ENCODE measurements around the gene SDR42E1. TPM values are rescaled to one million over a fixed set of nuclear protein-coding genes. Genes with fewer than 3 reads are reported as not detected.

Gene SDR42E1
- total RNA-seq, 5 donors from 2014 or later (not counting 1 experiment from before 2014, with no cell fraction given), result 3.0 to 7.4 (median 5.0) TPM

DNA sequence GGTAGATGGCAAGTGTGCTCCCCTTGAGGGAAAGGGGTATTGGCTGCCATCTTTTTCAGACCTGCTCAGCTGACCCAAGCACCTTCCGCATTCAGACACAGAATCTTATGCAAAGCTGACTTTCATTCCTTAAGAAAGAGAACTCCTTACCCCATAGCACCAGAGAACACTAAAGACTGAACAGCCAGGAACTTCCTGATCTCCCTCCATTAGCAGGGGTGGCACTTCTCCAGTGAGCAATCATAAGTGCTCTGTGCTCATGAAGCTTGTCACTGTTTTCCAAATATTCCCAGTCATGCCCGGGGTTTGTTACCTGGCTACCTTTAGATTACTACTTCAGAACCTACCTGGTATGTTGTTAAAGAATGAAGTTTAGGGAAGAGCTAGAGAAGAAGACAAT is 35.7 kb upstream of the SDR42E1 start:
- H3K9me3 ChIP-seq, result no peaks in the 10 kb centered on the region
- POLR2A ChIA-PET, result no interaction called here
- no peaks in the 10 kb centered on the region for H3K36me3 ChIP-seq (ENCODE audit: control insufficient read depth in 2 of 2, extremely low read depth in 1 of 2, insufficient read depth in 1 of 2, low read length in 1 of 2)
- H3K27ac ChIP-seq (ENCODE audit: low read length), result no peak overlapping the region
- no peaks in the 10 kb centered on the region for H3K36me3 Mint-ChIP-seq
- no CpG with 5 or more reads among the region's 2 CpGs for WGBS (ENCODE audit: insufficient coverage)
- H3K27ac Mint-ChIP-seq, result no peak overlapping the region
- H3K4me3 Mint-ChIP-seq, result no peak overlapping the region
- DNase-seq, result no peak
- ATAC-seq (replicated peaks in 1 of 4), result no peak
- no peaks in the 10 kb centered on the region for H3K4me1 ChIP-seq (ENCODE audit: control insufficient read depth in 1 of 2, extremely low read depth in 1 of 2, insufficient read depth in 2 of 2, low read length in 2 of 2)
- H3K4me3 ChIP-seq (ENCODE audit: control insufficient read depth in 1 of 2, extremely low read depth in 1 of 2, low read length in 1 of 2), result no peak overlapping the region
- H3K4me1 Mint-ChIP-seq, result no peaks in the 10 kb centered on the region
- H3K9me3 Mint-ChIP-seq, result no peaks in the 10 kb centered on the region
- peaks cover 5 to 6% of the 10 kb centered on the region in 2 donors for H3K27me3 Mint-ChIP-seq
- CTCF ChIA-PET, result no interaction called here
- peaks cover 0 to 7% of the 10 kb centered on the region in 2 experiments for H3K27me3 ChIP-seq (replicated peaks in 1 of 2; ENCODE audit: control insufficient read depth in 2 of 2, extremely low read depth in 1 of 2, insufficient read depth in 2 of 2, low read length in 1 of 2)

DNA sequence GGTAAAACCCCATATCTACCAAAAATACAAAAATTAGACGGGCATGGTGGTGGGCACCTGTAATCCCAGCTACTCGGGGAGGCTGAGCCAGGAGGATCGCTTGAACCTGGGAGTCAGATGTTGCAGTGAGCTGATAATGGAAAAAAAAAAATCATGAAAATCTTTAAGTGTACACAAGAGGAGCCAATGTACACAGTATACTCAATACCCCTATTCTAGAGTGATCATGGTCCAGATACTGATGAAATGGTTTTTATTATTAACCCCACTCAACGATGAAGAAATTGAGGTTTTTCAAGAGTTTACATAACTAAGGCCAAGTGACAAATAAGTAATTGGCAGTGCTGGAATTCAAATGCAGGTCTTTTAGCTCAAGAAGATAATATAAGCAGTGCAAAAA is 35.3 kb upstream of the SDR42E1 start:
- no peaks in the 10 kb centered on the region for H3K9me3 Mint-ChIP-seq
- H3K27me3 Mint-ChIP-seq, result peaks cover 5 to 6% of the 10 kb centered on the region in 2 donors
- POLR2A ChIA-PET, result no interaction called here
- Histone ChIP-seq H3K27ac (ENCODE audit: low read length) (no peak overlapping the region), H3K36me3 (ENCODE audit: control insufficient read depth in 2 of 2, extremely low read depth in 1 of 2, insufficient read depth in 1 of 2, low read length in 1 of 2) (no peaks in the 10 kb centered on the region), H3K4me1 (ENCODE audit: control insufficient read depth in 1 of 2, extremely low read depth in 1 of 2, insufficient read depth in 2 of 2, low read length in 2 of 2) (no peaks in the 10 kb centered on the region), H3K4me3 (ENCODE audit: control insufficient read depth in 1 of 2, extremely low read depth in 1 of 2, low read length in 1 of 2) (no peak overlapping the region), H3K9me3 (no peaks in the 10 kb centered on the region), H3K27me3 (replicated peaks in 1 of 2; ENCODE audit: control insufficient read depth in 2 of 2, extremely low read depth in 1 of 2, insufficient read depth in 2 of 2, low read length in 1 of 2) (peaks cover 0 to 7% of the 10 kb centered on the region in 2 experiments)
- no peak overlapping the region for H3K27ac Mint-ChIP-seq
- H3K4me3 Mint-ChIP-seq, result no peak overlapping the region
- H3K36me3 Mint-ChIP-seq, result no peaks in the 10 kb centered on the region
- H3K4me1 Mint-ChIP-seq, result no peaks in the 10 kb centered on the region
- DNase-seq (no peak), ATAC-seq (replicated peaks in 1 of 4) (no peak)
- WGBS (ENCODE audit: insufficient coverage), result no CpG with 5 or more reads among the region's 4 CpGs
- CTCF ChIA-PET, result no interaction called here

DNA sequence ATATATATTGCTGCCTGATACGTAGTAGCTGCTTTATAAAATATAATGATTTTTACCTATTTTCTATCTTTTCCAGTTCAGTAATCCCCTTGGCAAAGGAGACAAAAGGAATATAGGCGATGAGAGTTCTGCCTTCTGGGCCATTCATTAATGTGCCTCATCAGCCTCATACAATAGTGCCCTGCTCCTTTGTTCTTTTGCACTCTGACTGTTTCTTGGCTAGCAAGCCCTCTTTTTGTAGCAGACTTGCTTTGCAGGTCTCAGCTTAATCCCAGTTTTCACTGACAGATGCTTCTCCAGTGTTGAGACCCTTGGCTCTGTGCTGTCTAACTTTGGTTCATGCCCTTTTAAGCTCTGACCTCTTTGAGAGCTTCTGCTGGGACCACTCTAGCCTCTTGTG is 34.2 kb upstream of the SDR42E1 start:
- no peaks in the 10 kb centered on the region for H3K36me3 ChIP-seq (ENCODE audit: control insufficient read depth in 2 of 2, extremely low read depth in 1 of 2, insufficient read depth in 1 of 2, low read length in 1 of 2)
- peaks cover 0 to 7% of the 10 kb centered on the region in 2 experiments for H3K27me3 ChIP-seq (replicated peaks in 1 of 2; ENCODE audit: control insufficient read depth in 2 of 2, extremely low read depth in 1 of 2, insufficient read depth in 2 of 2, low read length in 1 of 2)
- Mint-ChIP-seq H3K4me1 (no peaks in the 10 kb centered on the region), H3K27ac (no peak overlapping the region), H3K27me3 (peaks cover 4 to 5% of the 10 kb centered on the region in 2 donors), H3K4me3 (no peak overlapping the region), H3K9me3 (no peaks in the 10 kb centered on the region), H3K36me3 (no peaks in the 10 kb centered on the region)
- 80% methylated on average over 1 of the region's 2 CpGs for WGBS (ENCODE audit: insufficient coverage)
- DNase-seq, result no peak
- no peaks in the 10 kb centered on the region for H3K4me1 ChIP-seq (ENCODE audit: control insufficient read depth in 1 of 2, extremely low read depth in 1 of 2, insufficient read depth in 2 of 2, low read length in 2 of 2)
- H3K4me3 ChIP-seq (ENCODE audit: control insufficient read depth in 1 of 2, extremely low read depth in 1 of 2, low read length in 1 of 2), result no peak overlapping the region
- POLR2A ChIA-PET, result no interaction called here
- no peak overlapping the region for H3K27ac ChIP-seq (ENCODE audit: low read length)
- CTCF ChIA-PET, result interaction anchor here in 1 of 2 donors (0.5 kb wide), 1 partner anchor 564 kb away, joined by 7 read pairs; no protein-coding TSS in a partner anchor
- ATAC-seq (replicated peaks in 1 of 4), result no peak
- H3K9me3 ChIP-seq, result no peaks in the 10 kb centered on the region

DNA sequence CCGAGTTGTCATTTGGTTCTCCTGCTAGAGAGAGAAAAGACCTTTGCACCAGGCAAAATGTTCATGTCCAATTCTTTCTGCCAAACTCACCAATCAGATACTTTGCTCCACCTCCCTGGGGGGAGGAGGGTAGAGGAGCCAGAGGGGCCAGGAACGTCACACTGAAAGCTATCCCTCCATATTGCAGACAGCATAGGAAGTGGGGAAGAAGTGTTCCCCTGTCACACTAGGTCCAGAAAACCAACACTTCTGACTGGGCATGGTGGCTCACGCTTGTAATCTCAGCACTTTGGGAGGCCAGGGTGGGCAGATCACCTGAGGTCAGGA is 33.3 kb upstream of the SDR42E1 start:
- POLR2A ChIA-PET, result no interaction called here
- no peak for DNase-seq
- H3K9me3 ChIP-seq, result no peaks in the 10 kb centered on the region
- H3K4me1 ChIP-seq (ENCODE audit: control insufficient read depth in 1 of 2, extremely low read depth in 1 of 2, insufficient read depth in 2 of 2, low read length in 2 of 2), result no peaks in the 10 kb centered on the region
- ATAC-seq (replicated peaks in 1 of 4), result no peak
- H3K36me3 ChIP-seq (ENCODE audit: control insufficient read depth in 2 of 2, extremely low read depth in 1 of 2, insufficient read depth in 1 of 2, low read length in 1 of 2), result no peaks in the 10 kb centered on the region
- Mint-ChIP-seq H3K9me3 (no peaks in the 10 kb centered on the region), H3K4me1 (no peaks in the 10 kb centered on the region), H3K27me3 (peaks cover 4 to 5% of the 10 kb centered on the region in 2 donors), H3K4me3 (no peak overlapping the region), H3K27ac (no peak overlapping the region), H3K36me3 (no peaks in the 10 kb centered on the region)
- WGBS (ENCODE audit: insufficient coverage), result no CpG with 5 or more reads among the region's 3 CpGs
- H3K4me3 ChIP-seq (ENCODE audit: control insufficient read depth in 1 of 2, extremely low read depth in 1 of 2, low read length in 1 of 2), result no peak overlapping the region
- CTCF ChIA-PET, result no interaction called here
- no peak overlapping the region for H3K27ac ChIP-seq (ENCODE audit: low read length)
- peaks cover 0 to 7% of the 10 kb centered on the region in 2 experiments for H3K27me3 ChIP-seq (replicated peaks in 1 of 2; ENCODE audit: control insufficient read depth in 2 of 2, extremely low read depth in 1 of 2, insufficient read depth in 2 of 2, low read length in 1 of 2)

DNA sequence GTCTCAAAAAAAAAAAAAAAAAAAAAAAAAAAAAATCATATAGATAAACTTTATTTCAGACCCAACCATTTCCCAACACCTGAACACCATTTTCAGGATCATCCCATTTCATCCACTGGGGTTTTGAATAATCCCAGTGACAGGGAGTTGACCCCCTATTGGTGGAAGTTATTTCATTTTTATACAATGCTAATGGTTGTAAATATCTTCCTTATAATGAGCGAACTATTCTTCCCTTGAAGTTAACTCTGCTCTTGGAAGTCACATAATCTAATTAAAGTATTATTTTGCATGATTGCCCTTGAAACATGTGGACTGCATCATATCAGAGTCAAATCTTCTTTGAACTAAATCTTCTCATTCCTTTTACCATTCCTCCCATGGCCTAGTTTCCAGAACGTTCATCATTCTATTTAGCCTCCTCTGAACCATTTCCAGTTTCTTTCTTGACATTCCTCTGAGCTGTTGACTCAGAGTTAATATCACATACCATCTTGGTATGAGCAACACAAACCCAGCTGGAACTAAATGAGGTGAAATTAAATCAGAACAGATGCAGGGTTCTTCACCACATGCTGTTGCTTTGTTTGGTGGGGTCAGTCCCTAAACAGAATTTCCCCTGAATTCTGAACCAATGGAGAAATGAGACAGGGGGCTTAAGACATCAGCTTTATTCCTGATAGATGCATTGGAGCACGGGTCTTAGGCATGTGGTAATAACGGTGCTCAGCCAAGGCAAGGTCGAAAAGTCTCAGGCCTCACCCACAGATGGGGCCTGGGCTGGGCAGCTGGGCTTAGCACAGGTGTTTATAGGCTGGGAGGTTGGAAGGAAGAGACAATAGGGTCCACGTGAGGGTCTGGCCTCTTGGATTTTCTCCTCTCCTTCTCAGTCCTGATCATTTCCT is 32.7 kb upstream of the SDR42E1 start:
- no peak overlapping the region for H3K27ac Mint-ChIP-seq

DNA sequence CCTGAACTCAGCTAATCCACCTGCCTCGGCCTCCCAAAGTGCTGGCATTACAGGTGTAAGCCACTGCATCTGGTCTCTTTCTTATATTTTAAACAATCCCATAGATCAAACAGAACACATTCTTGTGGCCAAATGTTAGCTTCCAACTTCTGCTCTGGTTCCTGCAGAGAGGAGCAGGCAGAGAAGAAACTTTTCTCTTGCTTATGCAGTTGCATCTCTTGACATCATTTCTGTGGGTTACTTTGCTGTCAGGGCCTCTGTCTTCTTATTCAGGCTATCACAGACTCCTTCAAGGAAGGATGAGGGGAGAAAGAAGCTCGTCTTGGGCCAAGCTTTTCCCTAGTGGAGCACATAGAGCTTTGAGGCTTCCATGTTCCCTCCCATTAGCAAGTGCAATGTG is 31.6 kb upstream of the SDR42E1 start:
- H3K4me1 Mint-ChIP-seq, result no peaks in the 10 kb centered on the region

More for the DNA sequence above, 32.7 kb upstream of the SDR42E1 start:
- no peaks in the 10 kb centered on the region for H3K9me3 ChIP-seq
- H3K9me3 Mint-ChIP-seq, result no peaks in the 10 kb centered on the region
- ChIA-PET CTCF (no interaction called here), POLR2A (no interaction called here)
- no peaks in the 10 kb centered on the region for H3K4me1 Mint-ChIP-seq
- ATAC-seq (replicated peaks in 1 of 4) (no peak), DNase-seq (no peak)
- H3K36me3 ChIP-seq (ENCODE audit: control insufficient read depth in 2 of 2, extremely low read depth in 1 of 2, insufficient read depth in 1 of 2, low read length in 1 of 2), result no peaks in the 10 kb centered on the region
- no peaks in the 10 kb centered on the region for H3K4me1 ChIP-seq (ENCODE audit: control insufficient read depth in 1 of 2, extremely low read depth in 1 of 2, insufficient read depth in 2 of 2, low read length in 2 of 2)
- peaks cover 0 to 7% of the 10 kb centered on the region in 2 experiments for H3K27me3 ChIP-seq (replicated peaks in 1 of 2; ENCODE audit: control insufficient read depth in 2 of 2, extremely low read depth in 1 of 2, insufficient read depth in 2 of 2, low read length in 1 of 2)
- no peak overlapping the region for H3K4me3 Mint-ChIP-seq
- WGBS (ENCODE audit: insufficient coverage), result 67% methylated on average over 1 of the region's 6 CpGs
- H3K4me3 ChIP-seq (ENCODE audit: control insufficient read depth in 1 of 2, extremely low read depth in 1 of 2, low read length in 1 of 2), result no peak overlapping the region
- H3K27ac ChIP-seq (ENCODE audit: low read length), result no peak overlapping the region
- H3K36me3 Mint-ChIP-seq, result no peaks in the 10 kb centered on the region
- peaks cover 4 to 5% of the 10 kb centered on the region in 2 donors for H3K27me3 Mint-ChIP-seq

More for the DNA sequence above, 31.6 kb upstream of the SDR42E1 start:
- Histone ChIP-seq H3K36me3 (ENCODE audit: control insufficient read depth in 2 of 2, extremely low read depth in 1 of 2, insufficient read depth in 1 of 2, low read length in 1 of 2) (no peaks in the 10 kb centered on the region), H3K4me1 (ENCODE audit: control insufficient read depth in 1 of 2, extremely low read depth in 1 of 2, insufficient read depth in 2 of 2, low read length in 2 of 2) (no peaks in the 10 kb centered on the region), H3K9me3 (no peaks in the 10 kb centered on the region), H3K4me3 (ENCODE audit: control insufficient read depth in 1 of 2, extremely low read depth in 1 of 2, low read length in 1 of 2) (no peak overlapping the region), H3K27ac (ENCODE audit: low read length) (no peak overlapping the region), H3K27me3 (replicated peaks in 1 of 2; ENCODE audit: control insufficient read depth in 2 of 2, extremely low read depth in 1 of 2, insufficient read depth in 2 of 2, low read length in 1 of 2) (peaks cover 0 to 7% of the 10 kb centered on the region in 2 experiments)
- ATAC-seq (replicated peaks in 1 of 4) (no peak), DNase-seq (no peak)
- ChIA-PET CTCF (no interaction called here), POLR2A (no interaction called here)
- 91% methylated on average over 1 of the region's 2 CpGs for WGBS (ENCODE audit: insufficient coverage)
- Mint-ChIP-seq H3K36me3 (no peaks in the 10 kb centered on the region), H3K9me3 (no peaks in the 10 kb centered on the region), H3K27me3 (peaks cover 5 to 9% of the 10 kb centered on the region in 2 donors), H3K27ac (no peak overlapping the region), H3K4me3 (no peak overlapping the region)
